Measurements from ENCODE around the gene METTL17. TPM values are rescaled to one million over a fixed set of nuclear protein-coding genes. Genes with fewer than 3 reads are reported as not detected.

METTL17 gene
- total and polyA plus RNA-seq, 4 experiments from 2014 or later = 36.9 to 125 (median 80.6) TPM

DNA sequence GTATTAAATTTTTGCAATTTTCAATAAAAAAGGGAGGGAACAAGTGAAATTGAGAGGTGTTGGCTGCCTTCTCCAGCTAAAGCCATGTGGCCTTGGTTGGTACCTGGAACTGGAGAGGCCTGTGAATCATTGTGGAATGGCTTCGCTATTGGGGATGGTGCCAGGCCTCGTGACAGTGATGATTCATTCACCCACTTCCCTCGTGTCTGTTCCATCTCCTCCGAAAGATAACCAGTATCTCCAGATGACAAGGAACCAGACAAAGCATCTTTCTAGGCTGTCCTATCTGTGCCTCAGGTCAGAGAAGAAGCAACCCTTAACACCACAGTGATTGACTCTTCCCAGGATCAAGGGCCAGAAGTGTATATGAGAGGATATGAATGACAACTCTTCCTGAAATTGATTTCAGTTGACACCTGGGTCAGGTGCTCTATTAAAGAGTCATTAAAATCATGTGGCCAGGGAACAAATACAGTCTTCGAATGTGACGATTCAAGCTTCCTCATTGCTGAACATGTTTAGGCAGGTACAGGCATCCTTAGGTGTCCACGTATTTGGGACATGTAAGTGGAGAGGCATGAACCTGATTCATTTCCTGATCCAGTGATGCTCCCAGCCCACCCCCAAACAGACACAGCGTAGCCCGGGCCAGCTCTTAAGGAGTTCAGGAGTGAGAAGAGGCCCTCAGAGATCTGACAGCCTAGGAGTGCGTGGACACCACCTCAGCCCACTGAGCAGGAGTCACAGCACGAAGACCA, 52.1 kb downstream of the METTL17 start, which contains the start of gene RNASE7:
RNASE7 (plus strand) TSS at position 687 of the 758 bp plus-strand sequence. CDS start 631 bp downstream, outside the sequence.
- POLR2A ChIA-PET (ENCODE audit: partially characterized antibody) = no interaction called here
- Histone ChIP-seq H3K36me3 (ENCODE audit: insufficient read depth, low read length) (no peaks in the 10 kb centered on the region), H3K4me1 (ENCODE audit: insufficient read depth, low read length) (peaks cover 18% of the 10 kb centered on the region), H3K27ac (ENCODE audit: low read depth, low read length) (no peak within 1 kb of the TSS), H3K4me3 (ENCODE audit: low read length in 2 of 2) (no peak within 1 kb of the TSS), H3K27me3 (ENCODE audit: insufficient read depth, low read length) (no peaks in the 10 kb centered on the region), H3K9me3 (ENCODE audit: control insufficient read depth in 1 of 2, low read length in 2 of 2) (no peaks in the 10 kb centered on the region)
- no peak for DNase-seq
- no peaks in the 10 kb centered on the region for H3K36me3 Mint-ChIP-seq
- H3K4me3 Mint-ChIP-seq = peak within 1 kb of the TSS in 1 of 8 donors; percentile 3
- peaks cover 11 to 40% (median 18%) of the 10 kb centered on the region in 4 donors for H3K4me1 Mint-ChIP-seq
- no peaks in the 10 kb centered on the region for H3K9me3 Mint-ChIP-seq
- H3K27ac Mint-ChIP-seq = peak within 1 kb of the TSS in 4 of 7 donors; percentile 58 to 73 (median 68)
- intact Hi-C loops (cut with micrococcal nuclease) = no loop called here
- H3K27me3 Mint-ChIP-seq = no peaks in the 10 kb centered on the region
- CTCF ChIA-PET (ENCODE audit: partially characterized antibody) = interaction anchor here (0.6 to 6.9 kb wide), 3 partner anchors 10 to 30 kb away, joined by 3 to 349 read pairs (median 3); no protein-coding TSS in a partner anchor

DNA sequence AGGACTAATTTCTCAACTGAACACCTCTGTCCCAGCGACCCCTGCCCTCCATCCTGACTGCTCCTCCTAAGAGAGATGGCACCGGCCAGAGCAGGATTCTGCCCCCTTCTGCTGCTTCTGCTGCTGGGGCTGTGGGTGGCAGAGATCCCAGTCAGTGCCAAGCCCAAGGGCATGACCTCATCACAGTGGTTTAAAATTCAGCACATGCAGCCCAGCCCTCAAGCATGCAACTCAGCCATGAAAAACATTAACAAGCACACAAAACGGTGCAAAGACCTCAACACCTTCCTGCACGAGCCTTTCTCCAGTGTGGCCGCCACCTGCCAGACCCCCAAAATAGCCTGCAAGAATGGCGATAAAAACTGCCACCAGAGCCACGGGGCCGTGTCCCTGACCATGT, 53.1 kb downstream of the METTL17 start:
- H3K4me1 Mint-ChIP-seq = peaks cover 11 to 40% (median 18%) of the 10 kb centered on the region in 4 donors

DNA sequence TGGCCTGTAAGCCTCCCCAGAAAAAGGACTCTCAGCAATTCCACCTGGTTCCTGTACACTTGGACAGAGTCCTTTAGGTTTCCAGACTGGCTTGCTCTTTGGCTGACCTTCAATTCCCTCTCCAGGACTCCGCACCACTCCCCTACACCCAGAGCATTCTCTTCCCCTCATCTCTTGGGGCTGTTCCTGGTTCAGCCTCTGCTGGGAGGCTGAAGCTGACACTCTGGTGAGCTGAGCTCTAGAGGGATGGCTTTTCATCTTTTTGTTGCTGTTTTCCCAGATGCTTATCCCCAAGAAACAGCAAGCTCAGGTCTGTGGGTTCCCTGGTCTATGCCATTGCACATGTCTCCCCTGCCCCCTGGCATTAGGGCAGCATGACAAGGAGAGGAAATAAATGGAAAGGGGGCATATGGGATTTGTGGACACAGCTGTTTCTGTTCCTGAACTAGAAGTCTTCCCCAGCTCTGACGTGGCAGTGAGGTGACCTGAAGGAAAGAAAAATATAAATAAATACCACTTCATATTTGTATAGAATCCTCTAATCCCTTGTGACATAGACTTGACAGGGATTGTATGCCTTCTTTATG, 53.7 kb downstream of the METTL17 start:
- Histone ChIP-seq H3K4me3 (ENCODE audit: low read length in 2 of 2) (no peak overlapping the region), H3K36me3 (ENCODE audit: insufficient read depth, low read length) (no peaks in the 10 kb centered on the region), H3K27me3 (ENCODE audit: insufficient read depth, low read length) (peaks cover 3% of the 10 kb centered on the region), H3K4me1 (ENCODE audit: insufficient read depth, low read length) (peaks cover 18% of the 10 kb centered on the region), H3K27ac (ENCODE audit: low read depth, low read length) (no peak overlapping the region), H3K9me3 (ENCODE audit: control insufficient read depth in 1 of 2, low read length in 2 of 2) (no peaks in the 10 kb centered on the region)
- Mint-ChIP-seq H3K27ac (peak overlapping the region in 3 of 7 donors; percentile 45 to 72 (median 69)), H3K4me3 (peak overlapping the region in 1 of 8 donors; percentile 13), H3K27me3 (no peaks in the 10 kb centered on the region), H3K4me1 (peaks cover 11 to 40% (median 18%) of the 10 kb centered on the region in 4 donors), H3K9me3 (no peaks in the 10 kb centered on the region), H3K36me3 (no peaks in the 10 kb centered on the region)
- intact Hi-C loops (cut with micrococcal nuclease) = no loop called here
- no peak for DNase-seq
- POLR2A ChIA-PET (ENCODE audit: partially characterized antibody) = interaction anchor here (0.6 to 2.4 kb wide), 4 partner anchors 19 to 413 kb away, joined by 3 to 7 read pairs (median 6); partner anchors contain the start of gene NDRG2
- CTCF ChIA-PET (ENCODE audit: partially characterized antibody) = interaction anchor here (0.6 to 6.9 kb wide), 9 partner anchors 8 to 62 kb away, joined by 3 to 349 read pairs (median 4); partner anchors contain the start of gene TMEM253

More for the DNA sequence above, 53.1 kb downstream of the METTL17 start:
- Histone ChIP-seq H3K4me1 (ENCODE audit: insufficient read depth, low read length) (peaks cover 18% of the 10 kb centered on the region), H3K36me3 (ENCODE audit: insufficient read depth, low read length) (no peaks in the 10 kb centered on the region), H3K9me3 (ENCODE audit: control insufficient read depth in 1 of 2, low read length in 2 of 2) (no peaks in the 10 kb centered on the region), H3K4me3 (ENCODE audit: low read length in 2 of 2) (no peak overlapping the region), H3K27me3 (ENCODE audit: insufficient read depth, low read length) (peaks cover 1% of the 10 kb centered on the region), H3K27ac (ENCODE audit: low read depth, low read length) (no peak overlapping the region)
- no peaks in the 10 kb centered on the region for H3K36me3 Mint-ChIP-seq
- POLR2A ChIA-PET (ENCODE audit: partially characterized antibody) = interaction anchor here (2.4 kb wide), 1 partner anchor 28 kb away, joined by 7 read pairs; no protein-coding TSS in a partner anchor
- intact Hi-C loops (cut with micrococcal nuclease) = no loop called here
- DNase-seq = no peak
- CTCF ChIA-PET (ENCODE audit: partially characterized antibody) = interaction anchor here (1.6 to 6.9 kb wide), 5 partner anchors 10 to 62 kb away, joined by 4 to 349 read pairs (median 5); no protein-coding TSS in a partner anchor
- no peaks in the 10 kb centered on the region for H3K27me3 Mint-ChIP-seq
- peak overlapping the region in 3 of 7 donors; percentile 58 to 72 (median 65) for H3K27ac Mint-ChIP-seq
- no peak overlapping the region for H3K4me3 Mint-ChIP-seq
- H3K9me3 Mint-ChIP-seq = no peaks in the 10 kb centered on the region

DNA sequence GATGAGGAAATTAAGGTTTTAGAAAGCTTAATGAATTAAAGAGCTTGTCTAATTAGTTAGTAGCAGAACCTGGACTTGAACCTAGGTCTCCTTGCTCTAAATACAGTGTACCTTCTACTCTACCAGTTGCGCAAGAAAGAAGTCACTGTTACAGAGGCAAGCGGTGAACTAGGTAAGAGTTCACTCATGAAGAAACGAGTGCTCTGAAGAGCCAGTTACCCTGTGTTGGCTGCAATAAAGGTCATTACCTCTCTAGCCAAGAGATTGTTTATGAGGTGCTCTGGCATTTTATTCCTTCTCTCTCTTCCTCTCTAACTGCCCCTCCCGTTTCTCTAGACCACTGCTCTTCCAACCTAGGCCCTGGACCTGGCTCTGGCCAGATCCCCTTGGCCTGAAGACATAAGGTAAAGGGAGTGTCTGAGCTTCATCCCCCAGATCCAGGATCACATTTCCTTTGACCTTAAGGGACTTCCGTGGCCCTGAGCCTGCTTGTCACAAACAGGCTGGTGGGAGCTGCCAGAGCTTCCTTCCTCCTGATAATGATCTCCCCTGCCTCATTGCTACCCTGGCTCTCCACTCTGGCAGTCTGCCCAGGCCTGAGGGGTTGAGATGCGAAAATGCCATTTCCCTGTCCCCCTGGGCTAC, 54.3 kb downstream of the METTL17 start:
- no peaks in the 10 kb centered on the region for H3K36me3 Mint-ChIP-seq
- Histone ChIP-seq H3K27ac (ENCODE audit: low read depth, low read length) (no peak overlapping the region), H3K9me3 (ENCODE audit: control insufficient read depth in 1 of 2, low read length in 2 of 2) (no peaks in the 10 kb centered on the region), H3K27me3 (ENCODE audit: insufficient read depth, low read length) (peaks cover 3% of the 10 kb centered on the region), H3K36me3 (ENCODE audit: insufficient read depth, low read length) (no peaks in the 10 kb centered on the region), H3K4me1 (ENCODE audit: insufficient read depth, low read length) (peaks cover 18% of the 10 kb centered on the region), H3K4me3 (ENCODE audit: low read length in 2 of 2) (no peak overlapping the region)
- CTCF ChIA-PET (ENCODE audit: partially characterized antibody) = interaction anchor here (0.6 to 6.9 kb wide), 9 partner anchors 9 to 61 kb away, joined by 3 to 349 read pairs (median 4); partner anchors contain the start of gene TMEM253
- POLR2A ChIA-PET (ENCODE audit: partially characterized antibody) = interaction anchor here (0.6 to 2.4 kb wide), 5 partner anchors 20 to 412 kb away, joined by 3 to 7 read pairs (median 6); partner anchors contain the start of gene NDRG2
- H3K4me3 Mint-ChIP-seq = peak overlapping the region in 7 of 8 donors; percentile 15 to 61 (median 53)
- H3K4me1 Mint-ChIP-seq = peaks cover 11 to 40% (median 18%) of the 10 kb centered on the region in 4 donors
- no peaks in the 10 kb centered on the region for H3K9me3 Mint-ChIP-seq
- peak; percentile 12 to 47 (median 26) for DNase-seq
- peaks cover 0 to 1% of the 10 kb centered on the region in 2 donors for H3K27me3 Mint-ChIP-seq
- intact Hi-C loops (cut with micrococcal nuclease) = no loop called here
- peak overlapping the region; percentile 38 to 90 (median 75) for H3K27ac Mint-ChIP-seq

Small RNAs within 50 kb of the gene (microRNA-seq; reads per million reads assigned to microRNA genes)
- not detected for gene MIR6717 (ENCODE audit: borderline microRNAs expressed, borderline number of aligned reads, borderline replicate concordance)

Other genes starting within 250 kb of the METTL17 start
- not detected for gene EDDM3A, start 244.1 kb upstream of the METTL17 start, total RNA-seq
- not detected for gene EDDM3A, start 244.1 kb upstream of the METTL17 start, polyA plus RNA-seq
- not detected for gene EDDM3B, start 221.6 kb upstream of the METTL17 start, total RNA-seq
- gene EDDM3B, start 221.6 kb upstream of the METTL17 start, polyA plus RNA-seq = not detected
- gene RNASE6, start 208.7 kb upstream of the METTL17 start, total RNA-seq = 1 to 10 TPM; 4.5 to 4.8 TPM
- 10 to 100 TPM; 11.8 to 15.8 TPM for gene RNASE6, start 208.7 kb upstream of the METTL17 start, polyA plus RNA-seq
- gene RNASE1, start 187.1 kb upstream of the METTL17 start, total RNA-seq = 1 to 10 TPM; 4.9 to 5.3 TPM
- gene RNASE1, start 187.1 kb upstream of the METTL17 start, polyA plus RNA-seq = not detected
- not detected for gene RNASE3, start 98.6 kb upstream of the METTL17 start, total RNA-seq
- gene RNASE3, start 98.6 kb upstream of the METTL17 start, polyA plus RNA-seq = not detected
- gene RNASE2, start 34.5 kb upstream of the METTL17 start, total RNA-seq = not detected
- gene RNASE2, start 34.5 kb upstream of the METTL17 start, polyA plus RNA-seq = not detected
- gene SLC39A2, start 9.3 kb downstream of the METTL17 start, total RNA-seq = under 1 TPM in 1 of 2 experiments, not detected in 1; 0.67 TPM
- gene SLC39A2, start 9.3 kb downstream of the METTL17 start, polyA plus RNA-seq = not detected
- 10 to 100 TPM; 31.9 to 32.4 TPM for gene NDRG2, start 35.1 kb downstream of the METTL17 start, total RNA-seq
- 10 to 100 TPM; 26.9 to 34.5 TPM for gene NDRG2, start 35.1 kb downstream of the METTL17 start, polyA plus RNA-seq
- not detected for gene TPPP2, start 40.2 kb downstream of the METTL17 start, total RNA-seq
- gene TPPP2, start 40.2 kb downstream of the METTL17 start, polyA plus RNA-seq = not detected
- gene RNASE13, start 44.8 kb downstream of the METTL17 start, total RNA-seq = not detected
- not detected for gene RNASE13, start 44.8 kb downstream of the METTL17 start, polyA plus RNA-seq
- gene RNASE7, start 52.4 kb downstream of the METTL17 start, total RNA-seq = not detected
- not detected for gene RNASE7, start 52.4 kb downstream of the METTL17 start, polyA plus RNA-seq
- not detected for gene RNASE8, start 67.8 kb downstream of the METTL17 start, total RNA-seq
- gene RNASE8, start 67.8 kb downstream of the METTL17 start, polyA plus RNA-seq = not detected
- under 1 TPM; 0.42 to 0.49 TPM for gene ARHGEF40, start 80.3 kb downstream of the METTL17 start, total RNA-seq
- gene ARHGEF40, start 80.3 kb downstream of the METTL17 start, polyA plus RNA-seq = under 1 TPM; 0.52 to 0.66 TPM
- 1 to 10 TPM; 7.6 to 8.0 TPM for gene ZNF219, start 108.7 kb downstream of the METTL17 start, total RNA-seq
- gene ZNF219, start 108.7 kb downstream of the METTL17 start, polyA plus RNA-seq = 1 to 10 TPM in 1 of 2 donors, under 1 TPM in 1; 0.80 to 3.0 TPM
- not detected for gene TMEM253, start 111.1 kb downstream of the METTL17 start, total RNA-seq
- gene TMEM253, start 111.1 kb downstream of the METTL17 start, polyA plus RNA-seq = not detected
- gene OR5AU1, start 166.1 kb downstream of the METTL17 start, total RNA-seq = not detected
- not detected for gene OR5AU1, start 166.1 kb downstream of the METTL17 start, polyA plus RNA-seq